ENCODE data around the gene ZNF414.

The ZNF414 gene

GRCh38 chr19:8512115-8512967 is 1.6 kb downstream of the ZNF414 start:
- Histone ChIP-seq H3K4me1 (ENCODE audit: insufficient read depth, low read length, severe bottlenecking) (peaks cover 17% of the 10 kb centered on the region), H3K79me2 (ENCODE audit: insufficient read depth, low read length) (no peaks in the 10 kb centered on the region), H3K9me3 (ENCODE audit: low read length) (no peaks in the 10 kb centered on the region), H3K27me3 (ENCODE audit: insufficient read depth, low read length) (no peaks in the 10 kb centered on the region), H3K9me2 (ENCODE audit: low read depth, low read length) (no peaks in the 10 kb centered on the region), H3K4me3 (ENCODE audit: low read depth, low read length, poor library complexity, severe bottlenecking) (no peak overlapping the region), H3K27ac (ENCODE audit: low read depth, low read length, poor library complexity, severe bottlenecking) (no peak overlapping the region), H3K9ac (ENCODE audit: low read length) (no peak overlapping the region; the same call in 1 of the 2 replicates), H3F3A (ENCODE audit: insufficient read depth, low read length) (no peaks in the 10 kb centered on the region), H3K36me3 (ENCODE audit: insufficient read depth, low read length) (peaks cover 10% of the 10 kb centered on the region; the same call in 1 of the 2 replicates), H2AFZ (ENCODE audit: low read length) (no peak overlapping the region), H4K20me1 (ENCODE audit: insufficient read depth, low read length) (no peaks in the 10 kb centered on the region), H3K4me2 (ENCODE audit: low read length) (peak overlapping the region; percentile 97; the same call in 1 of the 2 replicates)
- no peak for TF ChIP-seq EZH2 (IDR thresholded peaks at IDR 0.05; ENCODE audit: borderline replicate concordance, low read length)
- TF ChIP-seq CTCF (IDR thresholded peaks at IDR 0.05; ENCODE audit: low read length) = no peak

- Histone ChIP-seq H3K79me2 (ENCODE audit: insufficient read depth, low read length) (no peaks in the 10 kb centered on the region), H2AFZ (ENCODE audit: low read length) (no peak overlapping the region), H4K20me1 (ENCODE audit: insufficient read depth, low read length) (no peaks in the 10 kb centered on the region), H3K4me3 (ENCODE audit: low read depth, low read length, poor library complexity, severe bottlenecking) (no peak overlapping the region), H3K36me3 (ENCODE audit: insufficient read depth, low read length) (peaks cover 10% of the 10 kb centered on the region; the same call in 1 of the 2 replicates), H3F3A (ENCODE audit: insufficient read depth, low read length) (no peaks in the 10 kb centered on the region), H3K9me2 (ENCODE audit: low read depth, low read length) (no peaks in the 10 kb centered on the region), H3K4me1 (ENCODE audit: insufficient read depth, low read length, severe bottlenecking) (peaks cover 17% of the 10 kb centered on the region), H3K27ac (ENCODE audit: low read depth, low read length, poor library complexity, severe bottlenecking) (no peak overlapping the region), H3K9ac (ENCODE audit: low read length) (no peak overlapping the region), H3K27me3 (ENCODE audit: insufficient read depth, low read length) (no peaks in the 10 kb centered on the region), H3K4me2 (ENCODE audit: low read length) (no peak overlapping the region), H3K9me3 (ENCODE audit: low read length) (no peaks in the 10 kb centered on the region)
- TF ChIP-seq CTCF (IDR thresholded peaks at IDR 0.05; ENCODE audit: low read length) (peak; percentile 7; the same call in 1 of the 2 replicates), EZH2 (IDR thresholded peaks at IDR 0.05; ENCODE audit: borderline replicate concordance, low read length) (no peak)
These were observed 2.3 kb downstream of the ZNF414 start for GRCh38 chr19:8511573-8512101.

DNA sequence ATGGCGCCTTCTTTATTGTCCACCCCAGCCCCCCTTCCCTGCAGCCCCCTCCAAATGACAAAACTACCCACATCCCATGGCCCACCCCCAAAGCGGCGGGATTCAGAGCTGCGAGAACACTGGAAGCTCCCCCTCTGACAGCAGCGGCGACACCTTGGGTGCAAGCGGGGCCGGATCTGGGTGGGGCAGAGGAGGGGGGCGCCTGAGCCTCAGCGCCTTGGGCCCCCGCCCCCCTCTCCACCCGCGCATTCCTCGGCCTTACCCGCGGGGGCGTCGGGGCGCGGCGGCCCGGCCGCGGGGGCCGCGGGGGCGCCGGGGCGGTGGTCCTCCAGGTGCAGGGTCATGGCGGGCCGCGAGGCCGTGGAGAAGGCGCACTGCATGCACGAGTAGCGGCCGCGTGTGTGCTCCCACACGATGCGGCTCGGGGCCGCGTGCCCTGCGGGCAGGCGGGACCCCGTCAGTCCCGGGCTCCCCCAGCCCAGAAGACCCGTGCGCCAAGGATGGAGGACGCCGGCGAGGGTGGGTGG is 3.3 kb downstream of the ZNF414 start:
- no peak for TF ChIP-seq CTCF (IDR thresholded peaks at IDR 0.05; ENCODE audit: low read length)
- TF ChIP-seq EZH2 (IDR thresholded peaks at IDR 0.05; ENCODE audit: borderline replicate concordance, low read length) = no peak
- Histone ChIP-seq H3K4me3 (ENCODE audit: low read depth, low read length, poor library complexity, severe bottlenecking) (no peak overlapping the region), H3K79me2 (ENCODE audit: insufficient read depth, low read length) (no peaks in the 10 kb centered on the region), H3K9ac (ENCODE audit: low read length) (no peak overlapping the region), H3K4me2 (ENCODE audit: low read length) (no peak overlapping the region), H2AFZ (ENCODE audit: low read length) (no peak overlapping the region), H3K9me2 (ENCODE audit: low read depth, low read length) (no peaks in the 10 kb centered on the region), H3K36me3 (ENCODE audit: insufficient read depth, low read length) (peaks cover 10% of the 10 kb centered on the region; the same call in 1 of the 2 replicates), H3K27ac (ENCODE audit: low read depth, low read length, poor library complexity, severe bottlenecking) (no peak overlapping the region), H3F3A (ENCODE audit: insufficient read depth, low read length) (no peaks in the 10 kb centered on the region), H3K27me3 (ENCODE audit: insufficient read depth, low read length) (no peaks in the 10 kb centered on the region), H3K9me3 (ENCODE audit: low read length) (no peaks in the 10 kb centered on the region), H3K4me1 (ENCODE audit: insufficient read depth, low read length, severe bottlenecking) (peaks cover 23% of the 10 kb centered on the region), H4K20me1 (ENCODE audit: insufficient read depth, low read length) (no peaks in the 10 kb centered on the region)
